ENCODE results near the gene SLC30A7.

DNA sequence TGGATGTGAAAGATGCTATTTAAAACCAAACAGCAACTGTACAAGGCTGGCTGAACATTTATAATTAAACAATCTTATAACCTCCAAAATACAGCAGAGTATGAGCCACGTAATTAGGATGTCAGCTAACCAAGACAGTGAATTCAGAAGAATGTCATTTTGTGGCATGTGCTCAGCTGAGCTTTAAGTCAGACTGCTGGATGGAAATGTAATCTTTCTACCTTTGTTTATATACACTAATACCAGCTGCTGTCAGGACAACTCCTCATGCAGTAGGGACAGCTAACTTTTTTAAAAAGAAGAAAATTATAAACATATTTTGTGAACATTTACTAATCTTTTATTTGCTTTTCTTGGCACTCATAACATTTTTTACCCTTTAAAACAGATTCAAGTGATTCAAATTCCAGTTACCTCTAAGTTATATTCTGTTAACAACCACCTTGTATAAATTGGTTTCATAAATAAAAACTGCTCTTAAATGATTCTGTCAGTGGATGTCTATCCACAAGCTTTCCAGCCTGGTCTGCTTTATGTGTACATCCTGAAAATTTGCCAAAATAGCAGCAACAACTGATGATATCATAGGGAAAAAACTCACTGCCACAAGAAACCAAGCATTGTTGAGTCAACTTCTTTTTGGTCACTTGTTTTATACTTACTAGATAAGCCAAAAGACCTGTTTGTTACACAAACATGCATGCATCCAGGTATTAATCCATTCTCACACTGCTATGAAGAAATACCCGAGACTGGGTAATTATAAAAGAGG, 93.6 kb downstream of the SLC30A7 start:
- no peak for TF ChIP-seq POLR2AphosphoS5 (IDR thresholded peaks at IDR 0.05; ENCODE audit: low read depth, low read length)
- TF ChIP-seq, protein P1, sequence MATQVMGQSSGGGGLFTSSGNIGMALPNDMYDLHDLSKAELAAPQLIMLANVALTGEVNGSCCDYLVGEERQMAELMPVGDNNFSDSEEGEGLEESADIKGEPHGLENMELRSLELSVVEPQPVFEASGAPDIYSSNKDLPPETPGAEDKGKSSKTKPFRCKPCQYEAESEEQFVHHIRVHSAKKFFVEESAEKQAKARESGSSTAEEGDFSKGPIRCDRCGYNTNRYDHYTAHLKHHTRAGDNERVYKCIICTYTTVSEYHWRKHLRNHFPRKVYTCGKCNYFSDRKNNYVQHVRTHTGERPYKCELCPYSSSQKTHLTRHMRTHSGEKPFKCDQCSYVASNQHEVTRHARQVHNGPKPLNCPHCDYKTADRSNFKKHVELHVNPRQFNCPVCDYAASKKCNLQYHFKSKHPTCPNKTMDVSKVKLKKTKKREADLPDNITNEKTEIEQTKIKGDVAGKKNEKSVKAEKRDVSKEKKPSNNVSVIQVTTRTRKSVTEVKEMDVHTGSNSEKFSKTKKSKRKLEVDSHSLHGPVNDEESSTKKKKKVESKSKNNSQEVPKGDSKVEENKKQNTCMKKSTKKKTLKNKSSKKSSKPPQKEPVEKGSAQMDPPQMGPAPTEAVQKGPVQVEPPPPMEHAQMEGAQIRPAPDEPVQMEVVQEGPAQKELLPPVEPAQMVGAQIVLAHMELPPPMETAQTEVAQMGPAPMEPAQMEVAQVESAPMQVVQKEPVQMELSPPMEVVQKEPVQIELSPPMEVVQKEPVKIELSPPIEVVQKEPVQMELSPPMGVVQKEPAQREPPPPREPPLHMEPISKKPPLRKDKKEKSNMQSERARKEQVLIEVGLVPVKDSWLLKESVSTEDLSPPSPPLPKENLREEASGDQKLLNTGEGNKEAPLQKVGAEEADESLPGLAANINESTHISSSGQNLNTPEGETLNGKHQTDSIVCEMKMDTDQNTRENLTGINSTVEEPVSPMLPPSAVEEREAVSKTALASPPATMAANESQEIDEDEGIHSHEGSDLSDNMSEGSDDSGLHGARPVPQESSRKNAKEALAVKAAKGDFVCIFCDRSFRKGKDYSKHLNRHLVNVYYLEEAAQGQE (IDR thresholded peaks at IDR 0.05; ENCODE audit: insufficient read depth in 1 of 2, low read depth in 2 of 2, low read length in 2 of 2): no peak

All from PFSK-1 (cell line).